GM19025 (cell line): Measurements from ENCODE around the gene XYLT1.

Source experiments
- ATAC-seq: cut with Tn5 transposase; IDR thresholded peaks from one replicate; pipeline ENCODE4 v1.9.1; 2021; ENCODE audit warnings: mild to moderate bottlenecking, low read depth, moderate library complexity; ENCODE audit not compliant: unreplicated experiment

XYLT1 gene

DNA sequence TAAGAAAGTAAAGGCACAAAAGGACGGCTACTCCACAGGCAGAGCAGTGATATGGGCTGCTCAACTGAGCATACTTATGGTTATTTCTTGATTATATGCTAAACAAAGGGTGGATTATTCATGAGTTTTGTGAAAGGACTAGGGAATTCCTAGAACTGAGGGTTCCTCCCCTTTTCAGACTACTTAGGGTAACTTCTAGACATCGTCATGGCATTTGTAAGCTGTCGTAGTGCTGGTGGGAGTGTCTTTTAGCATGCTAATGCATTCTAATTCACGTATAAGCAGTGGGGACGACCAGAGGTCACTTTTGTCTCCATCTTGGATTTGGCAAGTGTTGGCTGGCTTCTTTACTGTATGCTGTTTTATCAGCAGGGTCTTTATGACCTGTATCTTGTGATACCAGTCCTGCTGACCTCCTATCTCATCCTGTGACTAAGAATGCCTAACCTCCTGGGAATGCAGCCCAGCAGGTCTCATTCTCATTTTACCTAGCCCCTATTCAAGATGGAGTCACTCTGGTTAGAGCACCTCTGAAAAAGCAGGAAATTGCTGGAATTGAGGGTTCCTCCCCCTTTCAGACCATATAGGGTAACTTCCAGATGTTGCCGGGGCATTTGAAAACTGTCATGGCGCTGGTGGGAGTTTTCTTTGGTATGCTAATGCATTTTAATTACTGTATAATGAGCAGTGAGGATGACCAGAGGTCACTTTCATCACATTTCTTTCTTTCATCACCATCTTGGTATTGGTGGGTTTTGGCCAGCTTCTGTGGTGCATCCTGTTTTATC is 388.5 kb downstream of the XYLT1 start:
- no peak for ATAC-seq

DNA sequence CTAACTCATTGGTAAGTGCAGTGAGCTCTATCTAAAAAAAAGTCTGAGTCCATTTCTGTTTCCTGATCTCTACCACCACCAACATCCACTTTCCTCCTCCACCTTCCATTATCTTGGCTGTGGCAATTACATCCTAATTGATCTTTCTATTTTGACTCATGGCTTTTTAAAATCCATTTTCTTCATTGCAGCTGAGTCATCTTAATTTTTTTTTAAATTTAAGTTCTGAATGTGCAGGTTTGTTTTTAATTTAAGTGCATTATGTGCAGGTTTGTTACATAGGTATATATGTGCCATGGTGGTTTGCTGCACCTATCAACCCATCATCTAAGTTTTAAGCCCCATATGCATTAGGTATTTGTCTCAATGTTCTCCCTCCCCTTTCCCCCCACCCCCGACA is 390.7 kb downstream of the XYLT1 start:
- no peak for ATAC-seq

DNA sequence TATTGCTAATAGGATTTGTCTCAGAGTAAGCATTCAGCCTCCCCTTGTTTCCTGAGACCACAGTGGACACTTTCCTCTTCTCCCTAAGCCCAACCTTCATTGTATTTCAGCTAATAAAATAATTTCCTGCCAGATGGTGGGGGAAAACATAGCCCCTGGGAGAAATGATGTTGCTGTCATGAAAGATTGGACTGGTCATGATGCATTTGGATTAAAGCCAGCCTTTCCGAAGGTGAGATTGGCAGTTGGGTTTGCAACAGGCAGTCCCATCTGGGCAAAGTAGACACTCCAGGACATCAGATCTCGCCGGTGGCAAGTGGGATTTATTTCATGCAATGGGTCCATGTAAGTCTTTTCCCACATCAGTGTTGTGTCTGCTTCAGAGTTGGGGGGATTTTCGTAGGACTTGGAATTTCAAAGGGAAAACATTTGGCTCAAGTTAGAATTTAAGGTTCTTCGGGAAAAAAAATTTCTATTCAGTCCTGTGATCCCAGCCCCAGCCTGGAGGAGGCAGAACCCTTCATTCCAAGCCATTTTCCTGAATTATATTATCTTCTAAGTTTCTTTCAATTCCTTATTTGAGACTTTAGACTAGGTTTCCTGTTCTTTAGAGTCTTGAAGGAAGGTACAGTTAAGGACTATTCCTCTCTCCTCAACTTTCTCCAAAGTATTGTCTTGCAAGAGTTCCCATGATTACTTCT is 391.7 kb downstream of the XYLT1 start:
- ATAC-seq = no peak

DNA sequence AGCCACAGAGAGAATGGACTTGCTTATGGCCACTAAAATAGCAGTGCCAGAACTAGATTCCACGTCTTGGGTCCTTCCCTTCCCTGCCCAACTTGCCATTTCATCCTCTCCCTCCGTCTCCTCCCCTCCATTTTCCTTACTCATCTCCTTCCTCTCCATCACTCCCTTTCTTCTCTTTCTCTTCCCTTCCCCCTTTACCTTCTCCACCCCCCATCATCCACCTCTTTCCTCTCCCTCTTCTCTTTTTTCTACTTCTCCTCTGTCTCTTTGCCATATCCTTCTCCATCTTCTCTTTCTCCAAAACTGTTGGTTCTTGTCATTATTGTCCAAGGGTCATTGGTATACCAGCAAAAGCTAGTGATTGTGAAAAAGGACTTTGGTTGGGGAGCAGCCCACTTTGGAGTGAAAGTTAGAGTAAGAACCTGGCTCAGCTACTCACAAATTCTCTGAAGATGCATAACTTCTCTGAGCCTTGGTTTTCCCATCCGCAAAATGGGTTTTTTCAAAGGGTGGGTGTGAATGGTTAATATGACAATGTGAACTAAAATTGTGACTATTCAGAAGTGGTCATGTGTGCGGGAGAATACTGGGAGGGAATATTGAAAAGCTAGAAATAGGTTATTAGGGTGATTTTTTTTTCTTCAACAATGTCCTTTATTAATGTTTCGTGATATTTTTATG is 393.8 kb downstream of the XYLT1 start:
- ATAC-seq = no peak

DNA sequence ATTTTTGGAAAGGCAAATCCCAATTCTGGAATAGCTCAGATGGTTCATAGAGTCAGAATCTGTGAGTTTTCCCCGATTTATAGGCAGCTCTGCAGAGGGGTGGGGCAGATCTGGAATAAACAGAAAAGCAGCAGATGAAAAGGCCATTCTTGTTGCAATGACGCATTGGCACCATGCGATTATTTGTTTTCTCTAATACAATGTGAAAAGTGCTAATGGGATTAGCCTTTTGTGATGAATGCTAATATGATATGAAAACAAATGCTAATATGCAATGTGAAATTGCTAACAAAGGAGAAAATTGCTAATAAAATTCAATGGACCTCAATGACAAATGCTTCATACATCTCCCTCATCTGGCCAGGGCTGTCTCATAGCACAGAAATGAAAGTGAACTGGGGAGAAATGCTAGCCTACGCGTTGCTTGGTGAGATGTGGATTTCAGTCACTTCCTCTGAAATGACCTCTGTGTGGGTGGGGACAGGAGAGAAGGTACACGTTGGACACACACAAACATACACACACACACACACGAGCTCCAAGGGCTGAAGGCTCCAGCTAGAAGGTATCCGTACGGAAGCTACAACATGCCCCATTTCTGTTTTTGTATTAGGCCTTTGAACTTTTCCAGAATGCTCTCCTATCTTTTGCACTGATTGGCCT is 394.5 kb downstream of the XYLT1 start:
- ATAC-seq = no peak

DNA sequence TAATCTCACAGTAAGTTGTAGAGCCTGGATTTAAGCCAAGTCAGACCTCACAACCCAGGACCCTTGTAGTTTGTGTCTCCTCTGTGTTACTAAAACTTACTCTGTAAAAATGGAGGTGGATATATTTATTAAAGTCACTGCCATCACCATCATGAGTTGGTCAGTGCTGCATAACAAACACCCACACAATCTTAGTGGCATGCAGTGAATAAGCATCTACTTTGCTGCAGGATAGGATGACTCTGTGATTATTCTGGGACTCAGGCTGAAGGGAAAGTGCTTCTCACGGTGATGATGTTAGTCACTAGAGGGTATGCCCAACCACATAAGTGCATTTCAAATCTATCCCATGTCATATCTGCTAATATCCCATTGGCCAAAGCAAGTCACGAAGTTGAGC is 398.7 kb downstream of the XYLT1 start:
- ATAC-seq = no peak

DNA sequence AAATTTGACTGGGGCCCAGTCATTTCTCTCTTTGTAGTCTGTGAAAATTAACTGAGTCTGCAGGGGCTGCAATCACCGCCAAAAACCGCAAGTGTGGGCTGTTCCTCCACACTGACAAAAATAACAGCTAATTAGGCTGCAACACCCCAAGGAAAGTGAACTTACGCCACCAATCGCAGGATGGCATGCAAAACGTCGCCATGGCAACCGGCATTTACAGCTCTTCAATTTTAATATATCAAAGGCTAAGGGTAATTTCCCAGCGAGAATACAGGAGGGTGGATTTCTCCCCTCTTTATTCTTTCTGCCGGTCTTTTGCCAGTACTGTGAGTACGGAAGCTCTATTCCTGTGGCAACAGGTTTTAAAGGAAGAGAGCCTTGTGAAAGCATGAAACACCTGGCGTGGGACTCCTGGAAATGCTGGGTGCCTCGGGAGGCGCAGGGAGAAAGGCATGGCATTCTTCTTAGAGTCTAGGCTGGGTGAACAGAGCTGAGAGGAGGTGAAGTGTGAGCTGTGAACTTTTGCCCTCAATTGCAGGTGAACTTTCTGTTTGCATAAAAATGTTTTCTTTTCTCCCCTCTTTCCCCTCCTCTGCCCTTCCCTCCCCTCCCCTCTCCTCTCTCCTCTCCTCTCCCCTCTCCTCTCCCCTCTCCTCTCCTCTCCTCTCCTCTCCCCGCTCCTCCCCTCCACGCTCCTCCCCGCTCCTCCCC is 399.7 kb downstream of the XYLT1 start:
- peak; percentile 76 for ATAC-seq

DNA sequence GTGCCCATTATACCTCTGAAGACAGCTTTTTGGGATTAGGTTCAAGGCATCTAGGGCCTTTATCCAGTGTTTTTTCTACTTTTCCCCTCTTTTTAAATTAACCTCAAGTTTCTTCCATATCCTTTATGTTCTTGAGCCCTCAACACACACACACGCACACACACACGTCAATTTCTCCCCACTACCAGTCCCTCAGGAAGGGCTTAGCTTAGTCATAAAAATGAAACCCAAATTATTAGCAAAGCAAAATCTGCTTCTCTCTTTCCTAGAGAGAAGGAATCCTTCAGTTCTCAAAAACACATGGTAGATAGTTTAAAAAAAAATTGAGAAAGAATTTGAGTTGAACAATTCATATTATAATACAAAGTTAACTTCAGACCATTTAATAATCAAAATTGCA is 401.1 kb downstream of the XYLT1 start:
- ATAC-seq = no peak

DNA sequence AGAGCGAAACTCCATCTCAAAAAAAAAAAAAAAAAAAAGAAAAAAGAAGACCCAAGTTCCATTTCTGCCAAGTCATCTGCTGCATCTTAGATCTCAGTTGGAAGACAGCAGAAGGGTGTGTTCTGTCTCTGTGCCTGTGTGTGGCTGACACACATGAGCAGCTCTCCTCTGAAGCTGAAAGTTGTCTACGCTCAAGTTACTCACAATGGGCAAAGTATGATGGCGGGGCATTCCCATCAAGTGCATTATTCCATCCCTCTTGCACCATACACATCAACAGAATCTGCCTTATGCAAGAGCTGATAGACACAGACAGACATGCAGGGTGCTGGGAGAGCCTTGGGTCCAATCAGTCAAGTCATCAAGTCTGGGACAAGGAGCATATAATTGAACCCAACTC is 402.2 kb downstream of the XYLT1 start:
- no peak for ATAC-seq

DNA sequence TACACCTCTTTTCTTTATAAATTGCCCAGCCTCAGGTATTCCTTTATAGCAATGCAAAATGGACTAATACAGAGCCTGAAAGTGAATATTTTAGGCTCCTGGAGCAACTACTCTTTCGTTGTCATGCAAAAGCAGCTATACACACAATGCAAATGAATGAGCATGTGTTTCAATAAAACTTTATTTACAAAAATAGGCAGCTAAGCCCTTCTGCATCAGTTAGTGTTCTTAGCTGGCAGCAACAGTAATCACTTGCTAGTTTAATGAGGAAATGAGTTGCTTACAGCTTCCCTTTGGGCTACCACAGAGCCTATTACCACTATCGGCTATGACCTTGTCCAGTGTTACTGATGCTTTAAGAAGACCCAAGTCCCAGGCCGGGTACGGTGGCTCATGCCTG is 402.9 kb downstream of the XYLT1 start:
- no peak for ATAC-seq

DNA sequence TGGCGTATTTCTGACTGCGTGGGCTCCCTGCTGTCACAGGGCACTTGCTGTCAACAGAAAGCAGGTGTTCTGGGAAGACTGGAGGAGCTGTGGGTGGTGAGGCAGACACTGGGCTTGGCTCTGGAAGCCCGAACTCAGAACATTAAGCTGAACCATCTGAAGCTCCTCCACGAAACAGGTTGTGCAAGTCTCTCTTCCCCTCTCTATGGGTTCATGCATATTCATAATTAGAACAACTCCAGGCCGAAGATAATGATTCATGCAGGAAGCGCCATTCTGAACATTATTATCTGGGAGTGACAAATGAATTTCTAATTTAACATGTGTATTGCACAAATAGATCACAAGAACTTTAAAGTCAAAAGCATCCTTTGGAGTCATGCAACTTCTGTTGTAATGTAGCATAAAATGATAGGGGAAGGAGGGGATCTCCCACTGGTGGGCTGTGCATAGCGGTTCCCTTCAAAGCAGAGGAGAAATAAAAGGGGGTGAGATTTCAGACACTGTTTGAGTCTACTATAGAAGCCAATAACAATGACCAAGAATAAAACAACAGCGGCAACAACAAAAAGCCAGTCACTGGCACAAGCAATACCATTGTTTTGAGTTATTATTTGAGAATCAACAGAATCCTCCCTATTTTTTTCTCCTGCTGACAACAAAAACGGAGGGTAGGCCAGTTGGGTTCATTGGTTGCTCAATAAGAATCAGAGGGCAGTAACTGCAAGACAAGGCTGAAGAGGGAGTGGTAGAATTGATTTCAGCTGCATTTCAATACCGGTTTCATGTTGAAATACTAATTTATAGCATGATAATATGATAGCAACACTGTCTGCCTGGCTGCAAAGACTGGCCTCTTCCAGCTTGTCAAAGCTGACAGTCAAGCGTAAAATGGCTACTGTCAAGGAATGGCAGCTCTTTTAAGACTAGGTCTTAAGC is 407.3 kb downstream of the XYLT1 start:
- no peak for ATAC-seq

DNA sequence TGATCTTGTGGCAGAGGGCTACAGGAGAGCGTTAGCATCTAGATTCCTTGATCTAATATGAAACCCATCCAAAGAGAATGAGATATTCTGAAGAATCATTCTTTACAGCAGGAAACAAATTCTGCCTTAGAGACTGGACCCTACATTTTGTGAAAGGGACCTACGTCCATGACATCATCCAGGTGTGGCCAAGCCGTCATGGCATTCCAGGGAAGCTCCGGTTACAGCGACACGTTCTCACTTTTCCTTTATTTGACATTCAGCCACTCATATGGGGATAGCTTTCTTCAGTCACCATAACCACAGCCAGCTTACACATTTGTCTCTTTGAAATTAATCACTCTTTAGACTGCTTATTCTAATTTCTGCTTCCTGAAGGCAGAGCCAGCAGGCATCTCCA is 408.1 kb downstream of the XYLT1 start:
- no peak for ATAC-seq

DNA sequence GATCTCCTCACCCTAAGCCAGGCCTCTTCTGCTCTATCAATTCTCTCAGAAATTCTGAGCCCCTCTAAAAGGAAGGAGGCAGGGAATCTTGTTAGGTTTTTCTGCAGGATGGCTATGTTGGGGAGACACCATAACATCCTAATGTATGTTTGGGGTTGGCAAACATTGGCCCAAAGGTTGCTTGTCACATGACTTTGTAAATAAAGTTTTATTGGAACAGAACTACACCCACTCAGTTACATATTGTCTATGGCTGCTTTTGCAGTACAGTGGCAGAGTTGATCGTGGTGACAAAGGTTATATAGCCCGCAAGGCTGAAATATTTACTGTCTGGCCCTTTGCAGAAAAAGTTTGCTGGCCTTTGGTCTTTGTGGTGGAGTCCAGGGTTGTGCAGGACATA is 409.4 kb downstream of the XYLT1 start:
- no peak for ATAC-seq

DNA sequence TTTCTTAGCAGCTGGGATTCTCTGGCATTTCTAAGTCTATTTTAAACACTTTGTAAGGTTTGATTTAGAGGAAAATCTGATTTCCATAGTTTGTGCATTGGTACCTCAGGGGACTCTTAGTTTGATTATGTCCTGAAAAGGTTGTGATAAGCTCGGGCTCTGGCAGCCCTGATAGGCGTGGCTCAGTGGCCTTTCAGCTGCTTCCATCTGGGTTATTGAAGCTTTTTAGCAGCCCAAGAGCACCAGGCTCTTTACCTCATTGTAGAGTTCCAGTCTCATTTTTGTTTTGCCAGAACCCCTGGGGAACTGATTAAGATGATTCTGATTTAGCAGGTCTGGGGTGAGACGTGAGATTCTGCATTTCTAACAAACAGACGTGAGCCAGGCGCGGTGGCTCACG is 412.3 kb downstream of the XYLT1 start:
- ATAC-seq = no peak

DNA sequence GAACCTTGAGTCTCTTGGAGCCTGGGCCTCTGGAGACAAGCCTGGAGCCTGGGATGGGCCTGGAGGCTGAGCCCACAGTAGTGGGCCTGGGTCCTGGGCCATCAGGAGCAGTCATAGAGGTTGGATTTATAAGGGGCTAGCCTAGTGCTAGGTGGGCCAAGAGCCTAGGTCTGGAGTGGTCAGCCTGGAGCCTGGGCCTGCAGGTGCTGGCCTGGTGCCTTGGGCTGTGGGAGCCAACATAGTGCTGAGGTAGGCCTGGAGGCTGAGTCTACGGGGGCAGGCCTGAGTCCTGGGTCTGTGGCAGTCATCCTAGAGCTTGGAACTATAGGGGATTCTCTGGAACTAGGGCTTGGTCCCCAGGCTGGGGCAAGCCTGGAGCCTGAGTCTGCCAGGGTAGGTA is 414.1 kb downstream of the XYLT1 start:
- no peak for ATAC-seq

DNA sequence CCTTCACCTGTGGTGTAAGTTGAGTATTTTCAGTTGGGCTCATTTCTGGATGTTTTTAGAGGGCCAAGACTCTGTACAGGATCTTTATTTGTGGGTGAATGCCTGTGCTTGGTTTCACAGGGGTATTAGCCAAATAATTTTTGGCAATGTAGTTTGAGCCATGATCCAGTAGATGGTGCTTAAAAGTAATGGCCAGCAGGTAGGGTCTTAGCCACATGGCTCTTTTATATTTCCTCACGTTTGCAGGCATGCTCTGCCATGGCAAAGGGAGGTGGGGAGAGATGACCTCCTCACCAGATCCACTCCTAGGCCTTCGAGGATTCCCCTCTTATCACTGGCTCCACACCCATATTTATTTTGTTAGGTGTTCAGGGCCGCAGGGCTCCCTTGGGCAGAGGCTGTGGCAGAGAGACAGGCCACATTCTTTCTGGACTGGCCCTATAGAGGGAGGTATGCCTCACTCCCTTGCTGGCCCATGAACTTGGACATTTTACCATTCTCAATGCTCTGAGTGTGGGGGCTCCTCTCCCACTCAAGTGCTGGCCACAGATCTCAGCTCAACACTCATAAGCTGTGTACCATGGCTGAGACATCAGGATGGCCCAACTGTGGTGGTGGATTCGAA is 417.1 kb downstream of the XYLT1 start:
- ATAC-seq = no peak
